ENCODE data around the gene SKAP1. TPM values are rescaled to one million over a fixed set of nuclear protein-coding genes. Genes with fewer than 3 reads are reported as not detected.
"Not testable (repeated sequence)": the region's sequence is repeated elsewhere in the genome, so short reads cannot be mapped to it uniquely, and the experiment has no call there.

The SKAP1 gene
- polyA plus RNA-seq, 4 donors: 9.9 to 13.6 (median 12.4) TPM

DNA sequence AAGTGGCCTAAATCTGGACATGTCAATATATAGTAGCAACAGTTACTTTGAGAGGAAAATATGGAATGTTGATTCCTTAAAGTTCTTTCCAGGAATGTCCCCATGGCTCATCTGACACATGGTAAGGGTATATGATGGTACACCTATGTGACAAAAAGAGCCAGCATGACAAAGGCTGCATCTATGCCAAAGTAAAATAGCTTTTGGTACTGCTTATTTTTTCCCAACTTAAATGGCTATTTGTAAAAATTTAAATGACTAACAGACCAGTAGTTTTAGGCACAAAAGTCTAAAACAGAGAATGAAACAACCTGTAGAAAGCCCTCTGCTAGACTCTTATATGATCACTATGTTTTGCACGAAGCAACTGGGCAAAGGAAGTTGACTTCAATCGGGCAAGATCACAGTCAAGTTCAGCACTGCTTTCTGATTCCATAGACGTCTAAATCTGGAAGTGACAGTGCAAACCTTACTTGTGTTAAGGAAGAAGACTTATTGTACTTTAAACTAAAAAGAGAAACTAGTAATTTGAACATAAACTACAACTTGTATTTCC, 135.1 kb downstream of the SKAP1 start:
- DNase-seq (ENCODE audit: low read depth in 4 of 4, low spot score in 2 of 4): no peak

DNA sequence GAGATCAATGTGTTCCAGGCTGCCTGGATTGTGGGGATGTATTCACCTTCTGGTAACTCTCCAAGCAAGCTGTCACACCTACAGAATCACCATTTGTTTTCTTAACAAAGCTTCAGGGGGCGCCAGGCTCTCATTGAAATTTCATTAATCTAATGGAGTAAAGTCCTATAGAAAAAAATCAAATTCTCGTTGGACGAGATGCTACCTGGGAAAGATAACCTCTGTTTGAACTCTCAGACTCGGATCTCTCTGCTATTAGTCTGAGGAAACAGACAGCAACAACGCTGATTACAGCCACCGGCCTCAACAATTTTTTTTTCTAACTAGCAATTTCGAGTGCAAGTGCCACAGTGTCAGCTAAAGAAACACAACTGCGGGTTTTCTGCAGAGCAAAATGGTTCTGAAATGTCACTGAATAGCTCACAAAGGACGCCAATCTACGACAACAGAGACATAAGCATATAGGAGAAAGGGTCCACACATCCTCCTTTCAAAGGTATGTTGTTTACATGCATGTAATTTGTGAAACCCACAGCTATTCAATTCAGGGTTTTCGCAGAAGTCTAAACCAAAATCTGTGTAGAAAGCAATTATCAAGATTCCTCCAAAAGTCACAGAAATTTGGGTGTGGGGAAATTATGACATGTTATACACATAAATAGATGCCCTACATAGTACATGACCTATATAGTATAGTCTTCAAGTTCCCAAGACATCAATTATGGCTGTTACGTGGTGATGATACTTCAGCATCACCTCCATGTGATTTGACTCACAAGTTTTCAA, 135.8 kb downstream of the SKAP1 start:
- no peak for DNase-seq (ENCODE audit: low read depth in 4 of 4, low spot score in 2 of 4)

DNA sequence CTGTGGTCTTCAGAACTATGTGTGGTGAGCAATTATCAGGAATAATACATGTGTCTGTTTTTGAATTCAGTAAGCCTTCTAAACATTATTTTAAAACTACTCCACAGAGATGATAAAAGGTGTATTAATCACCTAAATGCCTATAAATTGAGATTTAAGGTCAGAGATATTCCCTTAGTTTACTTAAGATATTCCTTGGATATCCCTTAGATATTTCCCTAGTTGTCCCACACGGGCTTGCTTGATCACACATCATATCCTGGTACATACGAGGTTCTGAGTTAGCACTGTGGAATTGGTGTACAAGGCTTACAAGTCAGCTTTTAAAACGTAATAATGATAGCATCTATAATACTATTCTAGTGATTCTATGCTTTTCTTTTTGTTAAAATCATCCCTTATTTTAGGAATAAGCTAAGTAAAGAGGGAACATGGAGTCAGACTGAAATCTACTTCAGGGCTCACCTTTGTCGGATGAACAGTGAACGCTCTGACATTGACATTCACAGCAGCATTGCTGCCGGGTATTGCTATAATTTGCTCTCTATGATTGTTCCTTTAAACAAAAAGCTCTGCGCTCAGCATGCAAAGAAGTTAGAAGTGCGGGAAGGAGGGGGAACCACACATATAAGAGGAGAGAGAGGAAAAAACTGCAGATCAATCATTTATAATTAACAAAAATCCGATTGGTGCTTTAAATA, 136.5 kb downstream of the SKAP1 start:
- DNase-seq (ENCODE audit: low read depth in 4 of 4, low spot score in 2 of 4): no peak

DNA sequence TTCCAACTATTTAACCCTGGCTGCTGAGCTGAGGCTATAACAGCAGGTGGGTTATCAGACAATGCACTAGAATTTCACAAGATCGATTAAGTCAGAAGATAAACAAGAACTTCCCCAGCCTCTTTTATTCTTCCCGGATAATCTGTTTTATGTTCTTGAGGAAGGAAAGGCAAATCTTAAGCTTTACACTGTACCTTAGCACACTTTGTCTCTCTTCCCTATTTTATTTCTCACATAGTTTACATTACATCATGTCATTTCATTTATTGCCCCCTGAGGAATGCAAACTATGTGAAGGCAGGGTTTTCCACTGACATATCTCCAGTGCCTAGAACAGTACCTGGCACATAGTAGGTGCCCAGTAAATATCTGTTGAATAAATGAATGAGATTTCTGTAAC, 139.6 kb downstream of the SKAP1 start:
- DNase-seq (ENCODE audit: low read depth in 4 of 4, low spot score in 2 of 4): no peak

DNA sequence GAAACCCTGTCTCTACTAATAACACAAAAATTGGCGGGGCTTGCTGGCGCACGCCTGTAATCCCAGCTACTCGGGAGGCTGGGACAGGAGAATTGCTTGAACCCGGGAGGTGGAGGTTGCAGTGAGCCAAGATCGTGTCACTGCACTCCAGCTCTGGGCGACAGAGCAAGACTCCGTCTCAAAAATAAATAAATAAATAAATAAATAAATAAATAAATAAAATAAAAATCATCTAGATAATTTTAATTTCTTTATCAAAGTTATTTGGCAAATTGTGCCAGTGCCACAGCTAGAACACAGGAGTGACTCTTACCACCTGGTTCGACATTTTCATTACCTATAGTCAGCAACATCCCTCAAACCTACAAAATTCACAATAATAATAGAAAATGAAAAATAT, 143.1 kb downstream of the SKAP1 start:
- not testable (repeated sequence) for DNase-seq (ENCODE audit: low read depth in 4 of 4, low spot score in 2 of 4)

DNA sequence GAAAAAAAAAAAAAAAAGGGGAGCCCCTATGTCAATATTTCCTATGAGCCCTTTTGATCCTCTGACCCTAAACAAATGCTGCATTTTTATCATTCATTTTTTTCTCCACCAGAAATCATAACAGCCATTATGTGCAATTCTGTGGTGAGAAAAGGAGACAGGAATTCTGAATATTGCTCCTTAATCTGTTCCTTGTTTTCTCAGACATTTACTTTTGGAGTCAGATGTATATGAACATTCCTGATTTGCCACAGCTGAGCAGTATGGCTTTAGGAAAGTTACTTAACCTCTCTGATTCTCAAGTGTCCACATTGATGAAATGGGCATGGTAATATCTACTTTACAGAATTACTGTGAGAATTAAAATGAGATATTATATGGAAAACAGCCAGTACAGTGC, 144.4 kb downstream of the SKAP1 start:
- no peak for DNase-seq (ENCODE audit: low read depth in 4 of 4, low spot score in 2 of 4)

DNA sequence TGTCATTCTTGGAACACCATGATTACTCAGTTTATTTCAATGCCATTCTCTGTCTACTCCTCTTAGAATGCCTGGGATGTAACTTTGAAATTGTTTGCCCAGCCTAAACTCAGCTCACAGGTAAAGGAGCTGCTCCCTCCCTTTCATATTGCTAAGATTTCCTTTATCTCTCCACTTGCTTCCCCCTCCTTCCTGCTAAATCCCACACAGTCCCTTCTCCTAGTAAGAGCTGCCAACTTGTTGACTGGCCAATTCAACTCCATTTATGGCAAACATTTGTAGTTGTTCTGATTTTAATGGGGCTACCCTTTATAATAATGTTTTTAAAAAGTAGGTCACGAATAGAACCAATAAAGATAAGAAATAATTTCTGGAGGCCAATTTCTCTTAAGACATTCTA, 146.1 kb downstream of the SKAP1 start:
- no peak for DNase-seq (ENCODE audit: low read depth in 4 of 4, low spot score in 2 of 4)

DNA sequence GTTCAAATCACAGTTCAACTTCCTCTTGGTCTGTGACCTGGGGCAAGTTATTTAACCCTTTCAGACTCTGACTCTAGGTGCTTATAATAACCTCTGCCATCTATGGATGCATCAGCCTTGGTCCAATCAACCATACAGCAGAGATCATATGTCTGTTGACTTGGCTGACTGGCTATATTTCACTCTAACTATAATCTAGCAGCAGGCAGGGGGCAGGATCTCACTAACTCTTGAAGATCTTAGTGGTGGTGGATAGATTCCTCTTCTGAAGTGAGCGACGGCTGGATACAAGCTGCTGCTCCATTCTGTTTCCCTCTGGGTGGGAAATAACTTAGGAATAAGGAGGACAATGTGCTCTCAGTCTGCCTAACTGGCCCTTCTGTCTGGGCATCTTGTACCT, 146.6 kb downstream of the SKAP1 start:
- no peak for DNase-seq (ENCODE audit: low read depth in 4 of 4, low spot score in 2 of 4)

DNA sequence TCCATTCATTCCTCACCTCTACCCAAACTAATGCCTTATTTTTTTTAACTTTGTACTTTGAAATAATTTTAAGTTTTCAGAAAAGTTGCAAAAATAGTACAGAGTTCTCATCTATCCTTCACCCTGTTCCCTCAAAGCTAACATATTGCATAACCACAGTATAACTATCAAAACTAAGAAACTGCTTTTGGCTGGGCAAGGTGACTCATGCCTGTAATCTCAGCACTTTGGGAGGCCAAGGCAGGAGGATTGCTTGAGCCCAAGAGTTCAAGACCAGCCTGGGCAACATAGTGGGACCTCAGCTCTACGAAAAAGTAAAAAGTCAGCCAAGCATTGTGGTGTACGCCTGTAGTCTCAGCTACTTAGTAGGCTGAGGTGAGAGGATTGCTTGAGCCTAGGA, 147.7 kb downstream of the SKAP1 start:
- no peak for DNase-seq (ENCODE audit: low read depth in 4 of 4, low spot score in 2 of 4)

DNA sequence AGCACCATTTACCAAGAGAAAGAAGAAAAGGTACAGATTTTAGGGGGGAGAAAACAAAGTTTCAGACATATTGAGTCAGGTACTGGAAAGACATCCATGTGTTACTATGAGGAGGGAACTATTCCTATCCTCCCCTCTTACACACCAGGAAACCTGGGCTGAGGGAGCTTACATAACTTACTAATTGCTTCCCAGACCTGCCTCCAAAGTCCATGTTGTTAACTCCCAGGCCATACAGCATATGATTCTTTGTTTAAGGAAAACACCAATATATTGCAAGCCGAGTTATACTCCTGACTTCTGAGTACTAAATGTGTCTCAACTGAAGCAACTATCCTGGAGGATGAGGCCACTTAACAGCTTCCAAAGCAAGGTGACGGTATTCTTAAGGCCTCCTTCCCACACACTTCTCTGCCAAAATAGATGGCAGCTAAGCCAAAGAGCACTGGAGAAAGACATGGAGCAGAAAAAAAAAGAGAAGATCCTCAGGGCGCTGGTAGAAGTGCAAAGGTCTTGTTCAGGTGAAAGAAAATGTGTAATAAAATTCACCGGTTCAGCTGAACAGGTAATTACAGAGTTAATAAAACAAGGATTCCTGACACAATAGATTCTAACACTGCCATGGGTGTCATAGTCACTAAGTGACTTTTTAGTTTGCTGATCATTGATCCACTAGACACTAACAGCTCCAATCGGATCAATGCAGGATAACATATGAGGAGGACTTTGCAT, 151.1 kb downstream of the SKAP1 start:
- DNase-seq (ENCODE audit: low read depth in 4 of 4, low spot score in 2 of 4): no peak

DNA sequence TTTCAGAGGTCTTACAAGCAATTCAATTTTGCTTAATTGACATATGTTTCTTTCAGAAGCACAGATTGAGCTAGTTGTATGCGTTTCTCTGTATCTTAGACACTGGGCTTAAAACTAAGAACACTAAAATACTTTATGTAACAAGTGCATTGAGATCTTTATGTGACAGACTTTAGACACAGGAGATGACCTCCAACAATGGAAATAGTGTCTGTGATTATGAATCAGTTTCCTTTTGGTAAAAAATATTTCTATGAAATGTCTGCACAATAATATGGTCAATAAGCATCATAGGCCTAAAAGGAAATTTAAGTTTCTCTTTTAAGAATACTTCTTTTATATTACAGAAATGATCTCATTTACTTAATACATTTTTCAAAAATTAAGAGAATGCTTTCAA, 153.2 kb downstream of the SKAP1 start:
- no peak for DNase-seq (ENCODE audit: low read depth in 4 of 4, low spot score in 2 of 4)

DNA sequence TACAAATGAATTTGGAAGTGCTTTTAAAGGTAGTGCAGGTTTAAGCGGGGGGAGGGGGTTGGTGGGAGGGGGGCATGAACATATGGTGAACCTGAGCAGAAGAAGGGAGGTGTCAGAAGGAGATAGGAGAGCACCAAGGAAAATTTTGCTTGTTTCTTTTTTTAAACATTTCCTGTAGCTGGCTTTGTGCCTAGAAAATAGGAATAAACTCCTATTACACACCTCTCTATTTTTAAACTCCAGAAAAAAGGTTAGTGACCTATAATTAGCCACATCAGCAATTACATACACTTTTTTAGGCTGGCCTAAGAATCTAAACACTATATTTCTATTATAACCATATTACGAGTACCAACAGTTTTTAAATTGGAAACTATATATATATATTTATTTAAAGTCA, 159.1 kb downstream of the SKAP1 start:
- no peak for DNase-seq (ENCODE audit: low read depth in 4 of 4, low spot score in 2 of 4)

DNA sequence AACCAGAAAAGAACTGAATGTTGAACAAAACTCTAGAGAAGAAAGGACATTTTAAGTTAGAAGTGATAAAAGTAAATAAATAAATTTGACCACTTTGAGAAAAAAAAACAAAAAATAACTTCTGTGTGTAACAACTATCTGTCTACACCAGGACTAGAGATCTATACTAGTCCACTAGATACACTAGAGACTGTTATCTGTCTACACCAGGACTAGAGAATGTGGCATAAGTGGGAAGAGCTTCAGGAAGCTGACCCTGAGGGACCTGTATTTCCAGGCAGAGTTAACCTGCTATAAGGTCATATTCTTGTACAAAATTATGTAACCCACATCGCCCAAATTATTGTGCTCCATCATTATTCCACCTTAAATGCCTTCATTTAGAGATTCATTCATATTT, 160.8 kb downstream of the SKAP1 start:
- DNase-seq (ENCODE audit: low read depth in 4 of 4, low spot score in 2 of 4): no peak

DNA sequence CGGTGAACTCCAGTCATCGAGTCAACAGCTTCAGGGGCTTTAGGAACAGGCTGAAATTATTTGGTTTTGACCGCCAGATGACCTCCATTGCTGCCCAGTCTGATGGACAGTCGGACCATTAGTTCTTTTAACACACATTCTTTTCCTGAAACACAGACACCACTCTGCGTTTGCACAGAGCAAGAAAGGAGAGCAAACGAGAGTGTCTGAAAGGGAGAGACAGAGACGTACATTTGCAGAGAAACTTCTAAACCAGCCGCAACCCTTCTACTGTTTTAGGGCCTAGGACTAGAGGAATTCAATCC, 166.3 kb downstream of the SKAP1 start:
- no peak for DNase-seq (ENCODE audit: low read depth in 4 of 4, low spot score in 2 of 4)

DNA sequence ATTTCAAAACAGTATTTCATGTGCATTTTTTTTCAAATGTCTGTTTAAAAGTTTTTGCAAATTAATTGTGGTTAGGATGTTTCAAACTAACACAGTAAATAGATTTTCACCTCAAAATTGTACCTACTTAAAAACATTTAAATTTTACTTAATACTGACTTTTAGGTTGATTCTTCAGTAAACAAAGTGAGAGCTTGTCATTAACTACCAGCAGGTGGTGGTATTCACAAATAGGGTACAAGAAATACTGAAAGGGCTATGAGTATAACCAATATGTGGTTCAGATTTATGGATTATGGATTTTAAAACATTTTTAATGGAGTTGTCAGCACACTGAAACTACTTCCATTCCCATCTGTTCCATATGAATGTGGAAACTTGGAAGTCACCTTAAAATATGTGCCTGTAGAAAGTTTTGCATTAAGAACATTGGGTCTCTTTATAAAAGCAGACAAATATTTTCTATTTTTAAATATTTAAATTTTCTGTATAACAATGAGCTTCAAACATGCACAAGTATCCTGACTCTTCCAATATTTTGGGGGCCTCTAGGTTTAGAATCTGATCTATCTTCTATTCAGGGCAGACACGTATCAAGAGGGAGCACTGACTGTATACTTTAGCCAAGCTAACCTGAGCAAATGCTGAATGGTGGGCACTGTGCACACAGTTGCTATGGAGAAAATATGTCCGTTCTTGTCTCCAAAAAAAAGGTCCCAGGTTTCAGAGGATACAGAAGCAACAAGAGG, 166.9 kb downstream of the SKAP1 start:
- no peak for DNase-seq (ENCODE audit: low read depth in 4 of 4, low spot score in 2 of 4)

DNA sequence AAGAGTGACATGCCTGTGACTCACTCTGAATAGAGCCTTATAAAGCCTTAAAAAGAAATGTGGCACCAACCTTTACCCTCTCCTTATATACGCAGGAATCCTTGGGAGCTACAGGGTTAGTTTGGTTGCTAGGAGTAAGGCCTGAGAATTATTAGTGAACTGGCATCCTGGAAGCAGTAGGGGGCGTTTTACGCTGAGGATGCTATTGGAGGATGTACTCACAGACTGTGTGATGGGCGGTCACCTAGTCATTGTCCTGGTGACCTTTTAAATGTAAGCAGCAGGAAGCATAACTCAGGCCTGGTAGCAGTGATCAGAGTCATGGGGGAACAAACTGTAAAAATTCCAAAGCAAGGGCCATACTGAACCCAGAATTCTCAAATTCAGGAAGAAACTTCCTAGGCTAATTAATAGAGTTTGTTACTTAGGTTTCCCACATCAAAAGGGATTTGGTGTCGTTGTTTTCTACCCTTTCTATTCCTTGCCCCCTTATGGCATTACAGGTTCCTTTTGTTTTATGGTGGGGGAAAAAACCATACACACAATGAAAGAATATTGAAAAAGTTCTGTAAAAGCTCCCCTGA, 168.6 kb downstream of the SKAP1 start:
- DNase-seq (ENCODE audit: low read depth in 4 of 4, low spot score in 2 of 4): no peak

DNA sequence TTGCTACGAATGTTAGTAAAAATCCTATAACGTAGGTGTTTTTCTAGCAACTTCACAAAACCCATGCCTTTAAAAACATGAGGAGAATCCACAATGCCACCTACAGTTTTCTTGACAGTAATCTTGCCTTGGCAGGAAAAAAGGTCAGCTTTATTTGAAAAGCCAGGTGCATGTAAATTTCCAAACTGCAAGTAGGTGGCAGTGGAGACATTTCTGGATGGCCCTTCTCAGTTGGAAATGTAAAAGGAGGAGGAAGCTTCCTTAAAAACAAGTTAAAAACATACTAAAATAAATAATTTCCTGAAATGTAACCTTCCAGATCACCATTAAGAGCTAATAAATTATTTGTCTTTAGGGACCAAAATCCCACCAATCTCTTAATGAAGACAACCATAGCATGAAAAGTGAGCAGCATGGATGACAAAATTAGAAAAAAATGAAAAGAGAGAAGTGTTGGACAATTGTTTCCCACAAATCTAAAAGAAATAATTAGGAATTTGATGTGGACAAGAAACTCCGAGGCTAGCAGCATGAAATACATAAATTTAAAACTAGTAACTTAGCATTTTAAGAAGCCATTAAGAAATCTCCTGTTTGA, 170.2 kb downstream of the SKAP1 start:
- DNase-seq (ENCODE audit: low read depth in 4 of 4, low spot score in 2 of 4): no peak

DNA sequence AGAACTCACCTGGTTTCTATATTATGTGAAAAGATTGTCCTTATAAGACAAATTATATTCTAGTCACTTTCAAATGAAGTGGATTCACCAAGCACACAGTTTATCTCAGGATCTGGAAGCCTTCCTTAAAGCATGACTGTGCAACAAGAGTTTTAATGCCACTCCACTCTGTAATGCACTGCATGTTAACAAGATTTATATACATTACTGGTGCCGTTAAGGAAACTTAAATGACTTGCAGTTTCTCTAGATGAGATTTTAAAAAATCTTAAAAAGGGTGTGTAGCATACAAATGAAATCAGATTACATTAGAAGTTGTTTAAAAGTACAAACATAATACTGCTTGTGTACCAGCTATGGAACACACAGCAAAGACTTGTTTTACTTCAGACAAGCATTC, 171.7 kb downstream of the SKAP1 start:
- DNase-seq (ENCODE audit: low read depth in 4 of 4, low spot score in 2 of 4): no peak

DNA sequence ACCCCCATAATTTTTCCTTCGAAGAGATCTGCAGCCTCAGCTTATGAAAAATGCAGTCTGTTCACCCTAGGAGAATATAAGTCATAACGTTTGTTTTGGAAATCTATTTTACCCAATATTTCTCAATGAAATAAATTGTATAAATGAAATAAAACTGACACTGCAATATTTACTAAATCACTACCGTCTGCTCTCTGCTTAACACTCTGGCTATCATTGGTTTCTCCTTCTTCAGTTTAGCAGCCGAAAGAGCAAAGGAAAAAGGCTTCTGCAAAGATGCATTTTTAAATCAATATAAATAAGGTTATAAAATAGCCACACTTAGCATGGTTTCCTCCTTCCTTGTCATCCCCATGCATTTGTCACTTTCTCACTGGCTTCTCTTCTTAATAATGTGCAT, 174.3 kb downstream of the SKAP1 start:
- DNase-seq (ENCODE audit: low read depth in 4 of 4, low spot score in 2 of 4): no peak

DNA sequence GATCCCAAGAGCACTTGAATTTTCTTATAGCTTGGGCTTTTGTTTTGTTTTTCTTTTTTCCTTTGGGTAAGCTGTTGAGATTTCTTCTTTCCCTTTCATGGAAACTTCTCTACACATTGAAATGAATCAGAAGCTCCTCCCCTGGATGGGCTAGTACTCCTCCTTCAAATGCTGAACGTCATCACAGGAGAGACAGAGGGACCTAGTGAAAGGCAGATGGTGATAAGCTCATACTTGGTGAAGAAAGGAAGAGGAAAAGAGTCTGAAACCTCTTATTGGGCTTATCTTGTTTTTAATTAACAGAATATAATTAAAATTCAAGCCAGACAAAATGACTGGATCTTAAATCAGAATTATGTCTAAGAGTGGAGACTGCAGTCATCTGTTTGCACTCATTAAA, 175.1 kb downstream of the SKAP1 start:
- DNase-seq (ENCODE audit: low read depth in 4 of 4, low spot score in 2 of 4): no peak

Data from left renal cortex interstitium (tissue), 4 donors.